ENCODE results near the gene RAE1.
A peak's percentile ranks its signal among the peaks of the same experiment; 100 is the strongest.
"Not testable (repeated sequence)": the region's sequence is repeated elsewhere in the genome, so short reads cannot be mapped to it uniquely, and the experiment has no call there.

Gene RAE1

GRCh38 chr20:57332105-57333089 is 18.7 kb upstream of the RAE1 start:
- H3K4me3 ChIP-seq (ENCODE audit: control insufficient read depth, low read depth, low read length), result no peak overlapping the region
- no peak for DNase-seq (ENCODE audit: low read depth)
- TF ChIP-seq CTCF (IDR thresholded peaks at IDR 0.05; ENCODE audit: control insufficient read depth, insufficient read depth, low read depth, low read length, missing control alignments), result no peak

GRCh38 chr20:57335392-57335791 is 15.7 kb upstream of the RAE1 start:
- TF ChIP-seq CTCF (IDR thresholded peaks at IDR 0.05; ENCODE audit: control insufficient read depth, insufficient read depth, low read depth, low read length, missing control alignments), result peak; percentile 17
- no peak overlapping the region for H3K4me3 ChIP-seq (ENCODE audit: control insufficient read depth, low read depth, low read length)
- DNase-seq (ENCODE audit: low read depth), result no peak

GRCh38 chr20:57341663-57342062 is 9.4 kb upstream of the RAE1 start:
- DNase-seq (ENCODE audit: low read depth), result no peak
- no peak for TF ChIP-seq CTCF (IDR thresholded peaks at IDR 0.05; ENCODE audit: control insufficient read depth, insufficient read depth, low read depth, low read length, missing control alignments)
- no peak overlapping the region for H3K4me3 ChIP-seq (ENCODE audit: control insufficient read depth, low read depth, low read length)

- no peak overlapping the region for H3K4me3 ChIP-seq (ENCODE audit: control insufficient read depth, low read depth, low read length)
- TF ChIP-seq CTCF (IDR thresholded peaks at IDR 0.05; ENCODE audit: control insufficient read depth, insufficient read depth, low read depth, low read length, missing control alignments), result no peak
- DNase-seq (ENCODE audit: low read depth), result peak; percentile 4
These were observed 8.2 kb upstream of the RAE1 start for GRCh38 chr20:57342829-57343228.

GRCh38 chr20:57346477-57346876 is 4.6 kb upstream of the RAE1 start:
- DNase-seq (ENCODE audit: low read depth), result peak; percentile 64
- H3K4me3 ChIP-seq (ENCODE audit: control insufficient read depth, low read depth, low read length), result no peak overlapping the region
- TF ChIP-seq CTCF (IDR thresholded peaks at IDR 0.05; ENCODE audit: control insufficient read depth, insufficient read depth, low read depth, low read length, missing control alignments), result peak; percentile 74

- no peak for TF ChIP-seq CTCF (IDR thresholded peaks at IDR 0.05; ENCODE audit: control insufficient read depth, insufficient read depth, low read depth, low read length, missing control alignments)
- no peak for DNase-seq (ENCODE audit: low read depth)
- no peak overlapping the region for H3K4me3 ChIP-seq (ENCODE audit: control insufficient read depth, low read depth, low read length)
These were observed 3.7 kb upstream of the RAE1 start for GRCh38 chr20:57347393-57347792.

GRCh38 chr20:57348200-57348921 is 2.7 kb upstream of the RAE1 start:
- not testable (repeated sequence) for DNase-seq (ENCODE audit: low read depth); H3K4me3 ChIP-seq (ENCODE audit: control insufficient read depth, low read depth, low read length)

GRCh38 chr20:57348922-57349574 is 2.0 kb upstream of the RAE1 start:
- not testable (repeated sequence) for DNase-seq (ENCODE audit: low read depth); H3K4me3 ChIP-seq (ENCODE audit: control insufficient read depth, low read depth, low read length)
